Activated naive CD4-positive, alpha-beta T cell treated with Interleukin-2 at 50 U/mL for 16 hours (primary cell): Measurements from ENCODE around the gene GADD45B.
A peak's percentile ranks its signal among the peaks of the same experiment; 100 is the strongest.
"Not testable (repeated sequence)": the region's sequence is repeated elsewhere in the genome, so short reads cannot be mapped to it uniquely, and the experiment has no call there.

Experiments
- DNase-seq: peaks from one replicate; pipeline ENCODE4 v3.0.0-alpha.2; 2020

GADD45B gene

GRCh38 chr19:2469915-2470200 lies 6.1 kb upstream of the GADD45B start:
- not testable (repeated sequence) for DNase-seq

DNA sequence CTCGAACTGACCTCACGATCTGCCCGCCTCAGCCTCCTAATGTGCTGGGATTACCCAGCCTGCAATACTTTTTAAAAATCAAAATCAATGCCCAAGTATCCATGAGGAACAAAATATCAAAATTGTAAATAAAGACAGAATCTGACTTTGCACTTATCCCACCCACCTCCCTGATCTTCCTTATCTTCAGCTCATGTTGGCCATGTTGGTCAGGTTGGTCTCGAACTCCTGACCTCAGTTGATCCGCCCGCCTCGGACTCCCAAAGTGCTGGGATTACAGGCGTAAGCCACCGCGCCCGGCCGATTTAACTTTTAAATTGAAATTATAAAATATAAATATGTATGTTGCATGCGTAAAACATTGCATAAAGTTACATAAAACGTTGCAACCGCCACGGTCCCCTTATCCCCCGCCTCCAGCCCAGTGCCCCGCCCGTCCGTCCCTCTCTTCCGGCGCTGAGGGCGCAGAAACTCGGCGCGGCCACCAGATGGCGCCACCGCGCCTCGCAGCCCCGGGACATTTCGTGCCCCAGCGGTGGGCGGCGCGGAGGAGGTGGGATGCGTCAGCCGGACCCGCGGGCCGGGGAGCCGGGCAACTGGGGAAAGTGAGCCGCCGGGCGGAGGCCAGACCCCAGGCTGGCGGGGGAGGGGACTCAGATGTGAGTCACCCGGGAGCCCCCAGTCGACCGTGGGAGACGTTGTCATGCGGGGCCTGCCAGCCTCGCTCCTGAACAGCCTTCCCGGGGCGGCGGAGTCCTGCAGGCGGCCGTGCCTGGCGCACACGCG lies 1.5 kb upstream of the GADD45B start:
- DNase-seq, result peak; percentile 94

DNA sequence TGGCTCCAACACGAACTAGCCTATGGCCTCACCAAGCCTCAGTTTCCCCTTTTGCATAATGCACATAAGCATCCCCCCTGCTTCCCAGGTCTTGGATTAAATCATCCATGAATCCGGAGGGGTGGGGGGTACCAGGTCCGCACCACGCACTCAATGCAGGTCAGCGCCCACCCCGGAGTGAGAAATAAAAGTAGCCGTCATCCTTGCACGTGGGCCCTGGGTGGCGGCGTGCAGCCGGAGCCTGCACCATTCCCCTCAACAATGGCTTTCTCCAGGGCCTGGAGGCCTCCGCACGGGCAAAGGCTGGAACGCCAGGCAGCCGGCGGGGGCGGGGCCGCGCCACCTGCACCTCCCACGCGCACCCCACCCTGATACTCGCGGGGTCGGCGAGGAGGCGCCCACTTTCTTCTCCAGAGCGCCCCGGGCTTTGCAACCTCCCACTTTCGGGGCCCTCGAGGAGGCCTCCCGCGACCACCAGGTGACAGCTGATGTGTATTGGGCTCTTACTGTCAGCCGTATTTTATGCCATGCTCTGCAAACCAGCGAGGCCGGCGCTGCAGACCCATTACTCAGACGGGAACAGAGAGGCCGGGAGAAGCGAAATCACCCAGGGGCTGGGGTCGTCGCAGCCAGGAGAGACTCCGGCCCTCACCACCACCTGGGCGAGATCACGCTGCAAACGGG lies 767 bp upstream of the GADD45B start:
- peak; percentile 74 for DNase-seq

DNA sequence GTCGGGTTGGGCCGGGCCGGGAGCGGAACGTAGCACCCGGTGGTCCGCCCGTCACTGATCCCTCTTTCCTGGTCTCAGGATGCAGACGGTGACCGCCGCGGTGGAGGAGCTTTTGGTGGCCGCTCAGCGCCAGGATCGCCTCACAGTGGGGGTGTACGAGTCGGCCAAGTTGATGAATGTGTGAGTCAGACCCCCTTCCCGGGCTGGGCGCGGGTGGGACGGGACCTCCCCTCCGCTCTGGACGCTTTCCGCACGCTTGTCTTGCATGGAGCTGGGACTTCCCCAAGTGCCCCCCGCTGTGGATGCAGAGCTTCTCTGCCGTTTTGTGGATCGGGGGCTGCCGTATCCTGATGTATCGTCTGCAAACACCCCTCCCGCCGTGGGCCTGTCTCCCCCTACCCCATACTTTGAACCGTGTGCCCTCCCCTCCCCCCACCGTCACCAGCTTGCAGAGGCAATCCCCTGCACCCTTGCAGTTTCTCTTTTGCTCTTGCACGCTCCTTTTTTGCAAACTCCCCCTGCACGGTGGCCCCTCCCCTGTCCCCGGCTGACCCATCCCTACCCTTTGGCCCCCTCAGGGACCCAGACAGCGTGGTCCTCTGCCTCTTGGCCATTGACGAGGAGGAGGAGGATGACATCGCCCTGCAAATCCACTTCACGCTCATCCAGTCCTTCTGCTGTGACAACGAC lies 669 bp downstream of the GADD45B start:
- DNase-seq, result peak; percentile 73

DNA sequence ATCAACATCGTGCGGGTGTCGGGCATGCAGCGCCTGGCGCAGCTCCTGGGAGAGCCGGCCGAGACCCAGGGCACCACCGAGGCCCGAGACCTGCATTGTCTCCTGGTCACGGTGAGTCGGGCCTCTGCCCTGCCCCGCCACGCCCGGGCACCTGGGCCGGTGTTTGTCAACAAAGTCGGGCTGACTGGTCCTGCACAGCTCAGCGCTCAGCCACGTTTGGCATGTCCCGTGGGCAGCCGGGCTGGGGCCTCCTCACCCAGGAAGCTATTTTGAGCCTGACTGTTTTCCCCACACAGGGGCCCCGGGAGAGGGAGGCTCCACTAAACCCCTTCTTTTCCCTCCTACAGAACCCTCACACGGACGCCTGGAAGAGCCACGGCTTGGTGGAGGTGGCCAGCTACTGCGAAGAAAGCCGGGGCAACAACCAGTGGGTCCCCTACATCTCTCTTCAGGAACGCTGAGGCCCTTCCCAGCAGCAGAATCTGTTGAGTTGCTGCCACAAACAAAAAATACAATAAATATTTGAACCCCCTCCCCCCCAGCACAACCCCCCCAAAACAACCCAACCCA lies 1.3 kb downstream of the GADD45B start:
- peak; percentile 42 for DNase-seq

GRCh38 chr19:2477732-2478191 lies 1.8 kb downstream of the GADD45B start:
- DNase-seq, result peak; percentile 22

DNA sequence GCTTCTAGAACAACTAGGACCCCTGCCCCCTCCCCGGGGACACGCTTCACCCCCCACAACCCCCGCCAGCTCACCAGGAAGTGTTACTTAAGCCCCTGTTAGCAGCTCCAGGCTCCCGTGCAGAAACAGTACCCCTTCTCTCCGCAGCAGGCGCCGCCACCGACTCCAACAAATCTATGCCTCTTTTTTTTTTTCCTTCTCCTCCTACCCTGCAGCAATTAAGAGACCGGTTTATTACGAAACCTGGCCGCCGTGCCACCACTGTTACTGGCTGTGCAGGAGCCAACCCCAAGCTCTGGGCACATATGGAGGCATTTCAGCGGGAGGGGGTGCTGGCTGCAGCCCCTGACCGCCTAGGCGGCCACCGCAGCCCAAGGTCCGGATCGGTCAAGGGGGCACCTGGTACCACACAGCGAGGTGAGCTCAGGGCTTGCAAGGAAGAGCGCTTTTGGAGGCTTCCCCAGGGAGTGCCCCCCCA lies 2.4 kb downstream of the GADD45B start:
- DNase-seq, result peak; percentile 57

DNA sequence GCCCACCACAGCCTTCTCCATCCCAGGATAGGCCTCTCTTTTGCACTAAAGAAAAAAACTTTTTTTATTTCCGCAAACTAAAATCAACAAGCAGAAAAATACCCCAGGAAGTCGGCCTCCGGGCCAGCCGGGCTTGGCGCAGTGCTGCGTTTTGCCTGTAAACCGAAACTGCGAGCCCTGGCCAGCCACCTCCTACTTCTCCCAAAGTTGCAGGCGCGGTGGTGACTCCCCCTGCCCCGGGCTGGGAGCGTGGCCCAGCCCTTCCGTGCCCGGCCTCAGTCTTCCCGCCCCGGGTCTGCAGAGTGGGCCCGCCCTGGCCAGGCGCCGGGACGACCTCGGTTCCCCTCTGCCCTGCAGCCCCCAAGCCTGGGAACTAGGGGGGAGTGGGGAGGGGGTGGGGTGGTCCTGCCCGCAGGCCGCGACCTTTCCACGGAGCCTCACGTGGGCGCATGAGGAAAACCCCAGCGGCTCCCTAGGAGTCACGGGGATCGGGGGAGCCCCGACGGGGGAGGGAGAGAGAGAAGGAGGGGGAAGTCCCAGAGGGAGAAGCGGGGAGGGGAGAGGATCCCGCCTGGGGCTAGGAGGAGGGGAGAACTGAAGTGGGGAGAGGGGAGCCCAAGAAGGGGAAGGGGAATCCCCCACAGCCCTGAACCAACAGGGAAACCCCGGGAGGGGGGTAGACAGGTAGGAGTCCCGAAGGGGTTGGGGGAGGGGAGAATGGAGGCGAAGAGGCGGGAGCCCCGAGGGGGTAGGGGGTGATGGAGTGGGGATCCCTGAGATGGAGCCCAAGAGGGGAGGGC lies 3.0 kb downstream of the GADD45B start:
- DNase-seq, result peak; percentile 69

- DNase-seq, result no peak
These were observed 3.7 kb downstream of the GADD45B start for GRCh38 chr19:2479556-2480194.

GRCh38 chr19:2481466-2481865 lies 5.5 kb downstream of the GADD45B start:
- no peak for DNase-seq

GRCh38 chr19:2482354-2483038 lies 6.6 kb downstream of the GADD45B start:
- no peak for DNase-seq

DNA sequence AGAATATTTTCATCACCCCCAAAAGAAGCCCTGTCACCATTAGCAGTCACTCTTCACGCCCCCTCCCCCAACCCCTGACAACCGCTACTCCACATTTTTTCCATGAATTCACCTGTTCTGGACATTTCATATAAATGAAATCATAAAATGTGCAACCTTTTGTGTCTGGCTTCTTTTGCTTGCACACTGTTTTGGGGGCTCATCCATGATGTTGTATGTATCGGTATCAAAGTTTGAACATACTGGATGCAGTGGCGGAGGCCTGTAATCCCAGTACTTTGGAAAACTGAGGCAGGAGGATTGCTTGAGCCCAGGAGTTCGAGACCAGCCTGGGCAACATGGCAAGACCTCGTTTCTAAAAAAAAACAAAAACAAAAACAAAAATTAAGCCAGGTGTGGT lies 7.2 kb downstream of the GADD45B start:
- DNase-seq, result no peak

GRCh38 chr19:2483484-2484151 lies 7.7 kb downstream of the GADD45B start:
- DNase-seq, result no peak

DNA sequence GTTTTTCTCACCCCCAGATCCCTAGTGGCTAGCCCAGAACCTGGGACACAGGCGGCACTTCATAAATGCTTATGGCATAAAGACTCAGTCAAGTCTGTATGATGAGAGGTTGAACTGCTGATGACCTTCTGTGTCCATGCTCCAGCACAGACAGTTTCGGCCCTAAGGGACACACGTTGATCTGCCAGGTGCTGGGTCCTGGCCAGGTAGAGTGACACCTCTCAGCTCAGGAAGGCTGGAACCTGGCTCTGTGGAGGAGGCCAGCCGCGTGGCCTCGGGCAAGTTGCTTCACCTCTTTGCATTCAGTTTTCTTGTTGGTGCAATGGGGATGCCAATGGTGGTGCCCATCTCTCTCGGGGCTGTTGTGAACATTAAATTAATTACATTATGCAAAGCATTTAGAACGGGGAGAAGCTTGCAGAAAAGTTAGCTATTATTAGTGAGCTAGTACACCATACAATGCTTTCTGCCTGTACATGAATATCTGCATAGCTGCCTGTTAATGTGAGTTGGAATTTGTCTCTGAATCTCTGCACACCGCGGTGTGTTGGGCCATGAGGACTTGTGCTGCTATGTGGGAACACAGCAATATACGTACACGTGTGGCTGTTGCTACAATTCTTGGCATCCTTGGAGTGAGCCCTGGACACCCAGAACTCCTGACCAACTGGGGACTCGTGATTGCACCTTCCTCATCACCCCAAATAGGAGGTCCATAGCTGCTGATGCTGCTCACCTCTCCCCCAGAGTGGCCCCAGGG lies 8.4 kb downstream of the GADD45B start:
- DNase-seq, result no peak

DNA sequence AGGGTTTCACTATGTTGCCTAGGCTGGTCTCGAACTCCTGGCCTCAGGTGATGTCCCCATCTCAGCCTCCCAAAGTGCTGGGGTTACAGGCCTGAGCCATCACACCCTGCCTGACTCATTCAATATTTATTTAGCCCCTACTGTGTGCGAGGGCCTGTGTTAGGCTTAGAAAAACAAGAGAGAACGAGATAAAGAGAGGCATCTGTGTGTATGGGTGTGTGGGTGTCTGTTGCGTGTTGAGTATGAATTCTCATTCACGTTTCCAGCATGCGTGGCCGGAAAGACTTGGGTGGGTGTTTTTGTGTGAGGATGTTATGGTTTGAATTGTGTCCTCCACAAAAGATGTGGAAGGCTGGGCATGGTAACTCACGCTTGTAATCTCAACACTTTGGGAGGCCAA lies 9.5 kb downstream of the GADD45B start:
- DNase-seq, result no peak

GRCh38 chr19:2487090-2487489 lies 11.2 kb downstream of the GADD45B start:
- DNase-seq, result no peak

DNA sequence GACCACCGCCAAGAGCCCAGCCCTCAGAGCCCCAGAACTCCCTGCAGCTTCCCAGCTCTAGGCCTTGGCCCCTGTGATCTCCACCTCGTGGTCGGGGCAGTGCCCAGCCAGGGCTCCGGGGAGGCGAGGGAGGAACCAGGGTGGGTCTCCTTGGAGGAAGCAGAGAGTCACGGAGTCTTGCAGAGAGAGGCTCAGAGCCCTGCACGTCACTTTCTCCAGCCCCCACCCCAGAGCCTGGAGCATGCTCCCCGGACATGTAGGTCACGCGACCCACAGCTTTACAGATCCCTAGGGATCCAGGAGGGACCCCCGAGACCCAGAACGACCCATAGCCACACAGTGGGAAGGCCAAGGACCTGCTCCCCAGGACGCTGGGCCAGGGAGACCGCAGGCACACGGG lies 11.9 kb downstream of the GADD45B start:
- DNase-seq, result no peak

- DNase-seq, result no peak
These were observed 12.5 kb downstream of the GADD45B start for GRCh38 chr19:2488405-2488941.

GRCh38 chr19:2488942-2489731 lies 13.2 kb downstream of the GADD45B start:
- DNase-seq, result no peak
